Measurements from ENCODE around the gene UBE2V1.
"Not testable (repeated sequence)": the region's sequence is repeated elsewhere in the genome, so short reads cannot be mapped to it uniquely, and the experiment has no call there.

UBE2V1 gene

GRCh38 chr20:50112512-50113419 is at the start of gene UBE2V1:
Gene UBE2V1, minus strand, starts transcription at chr20:50113150. Its CDS starts 22 bp downstream, at chr20:50113128.
- peak; percentile 94 for DNase-seq

- not testable (repeated sequence) for DNase-seq
These were observed 48.5 kb upstream of the UBE2V1 start for GRCh38 chr20:50161494-50161893.

GRCh38 chr20:50153500-50154377 is 40.8 kb upstream of the UBE2V1 start, which contains the start of gene PEDS1:
Gene PEDS1, minus strand, starts transcription at chr20:50153723. Its CDS starts 86 bp downstream, at chr20:50153637.
- DNase-seq = peak; percentile 91

GRCh38 chr20:50153153-50153499 is 40.2 kb upstream of the UBE2V1 start:
- no peak for DNase-seq

GRCh38 chr20:50152394-50153152 is 39.6 kb upstream of the UBE2V1 start:
- no peak for DNase-seq

- no peak for DNase-seq
These were observed 38.2 kb upstream of the UBE2V1 start for GRCh38 chr20:50151034-50151743.

GRCh38 chr20:50149481-50150254 is 36.7 kb upstream of the UBE2V1 start:
- DNase-seq = no peak

GRCh38 chr20:50146732-50147662 is 34.0 kb upstream of the UBE2V1 start:
- peak; percentile 78 for DNase-seq

GRCh38 chr20:50146214-50146613 is 33.3 kb upstream of the UBE2V1 start:
- DNase-seq = no peak

GRCh38 chr20:50145566-50145965 is 32.6 kb upstream of the UBE2V1 start:
- no peak for DNase-seq

GRCh38 chr20:50144362-50144761 is 31.4 kb upstream of the UBE2V1 start:
- no peak for DNase-seq

- DNase-seq = no peak
These were observed 29.9 kb upstream of the UBE2V1 start for GRCh38 chr20:50142812-50143211.

- DNase-seq = no peak
These were observed 29.0 kb upstream of the UBE2V1 start for GRCh38 chr20:50141811-50142561.

GRCh38 chr20:50141018-50141675 is 28.2 kb upstream of the UBE2V1 start:
- no peak for DNase-seq

GRCh38 chr20:50140339-50140859 is 27.4 kb upstream of the UBE2V1 start:
- DNase-seq = no peak

GRCh38 chr20:50138479-50139393 is 25.8 kb upstream of the UBE2V1 start:
- no peak for DNase-seq

- no peak for DNase-seq
These were observed 25.1 kb upstream of the UBE2V1 start for GRCh38 chr20:50138120-50138478.

GRCh38 chr20:50137702-50138101 is 24.8 kb upstream of the UBE2V1 start:
- DNase-seq = not testable (repeated sequence)

Data from activated CD8-positive, alpha-beta memory T cell treated with anti-CD3 and anti-CD28 coated beads, Interleukin-2, amount 50 U/mL, for 48 hours (primary cell).